Stimulated activated CD4-positive, alpha-beta T cell treated with anti-CD3 and anti-CD28 coated beads, TNF-alpha, amount 100 ng/mL, for 4 hours (primary cell): ENCODE measurements around the gene ZNF41.
"Not testable (repeated sequence)": the region's sequence is repeated elsewhere in the genome, so short reads cannot be mapped to it uniquely, and the experiment has no call there.

Experiments
- DNase-seq, 3 experiments: peaks; one replicate each; pipeline ENCODE4 v3.0.0-alpha.2; 2020; ENCODE audit warnings: low read depth in 3 of 3

The ZNF41 gene

DNA sequence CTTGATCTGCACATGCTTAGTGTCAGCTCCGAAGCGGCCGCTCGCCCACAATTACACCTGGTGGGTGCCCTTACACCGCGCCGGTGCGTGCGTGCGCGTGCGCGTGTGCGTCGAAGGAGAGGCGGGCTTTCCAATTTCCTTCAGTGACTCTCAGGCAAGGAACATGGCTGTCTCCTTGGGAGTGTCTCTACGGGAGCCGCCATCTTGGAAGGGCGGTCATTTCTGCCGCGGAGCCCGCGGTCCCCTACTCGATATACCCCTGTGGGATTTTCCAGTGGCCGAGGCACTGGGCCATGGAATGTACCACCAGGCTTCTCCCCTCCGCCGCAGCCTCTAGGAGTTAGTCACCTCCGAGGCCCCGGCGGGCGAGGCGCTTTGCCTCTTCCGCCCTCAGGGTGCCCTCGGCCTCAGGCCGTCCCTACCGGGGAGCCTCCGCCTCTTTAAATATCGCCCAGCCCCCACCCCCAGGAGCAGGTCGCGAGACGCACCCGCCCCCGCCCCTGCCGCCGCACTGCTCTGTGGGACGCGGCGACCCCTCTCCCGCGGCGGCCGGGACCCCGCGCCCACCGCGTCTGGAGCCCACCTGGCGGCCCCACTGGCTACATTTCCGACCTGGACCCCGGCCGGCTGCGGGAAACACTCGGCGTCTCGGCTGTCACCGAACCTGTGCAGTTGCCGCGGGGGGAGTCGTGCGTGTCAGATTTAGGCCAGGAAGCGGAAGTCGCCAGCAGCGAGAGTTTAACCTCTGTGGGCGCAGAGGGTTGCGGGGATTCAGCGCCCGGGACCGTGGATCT lies at the start of gene ZNF41:
Gene ZNF41 (minus strand): TSS at position 711 of the 794 bp plus-strand sequence. CDS start 15,741 bp downstream, outside the sequence.
- peak; percentile 52 to 68 (median 64) for DNase-seq

DNA sequence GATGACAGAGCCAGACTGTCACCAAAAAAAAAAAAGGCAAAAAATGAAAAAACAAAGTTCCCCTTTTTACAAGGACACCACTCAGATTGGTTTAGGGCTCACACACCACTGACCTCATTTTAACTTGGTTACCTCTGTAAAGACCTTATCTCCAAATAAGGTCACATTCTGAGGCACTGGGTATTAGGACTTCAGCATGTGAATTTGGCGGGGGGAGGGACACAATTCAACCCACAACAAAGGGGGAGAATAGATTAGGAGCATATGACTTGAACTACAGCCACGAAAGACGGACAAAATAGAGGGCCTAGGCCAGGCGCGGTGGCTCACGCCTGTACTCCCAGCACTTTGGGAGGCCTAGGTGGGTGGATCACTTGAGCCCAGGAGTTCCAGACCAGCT lies 47.0 kb upstream of the ZNF41 start:
- no peak for DNase-seq

DNA sequence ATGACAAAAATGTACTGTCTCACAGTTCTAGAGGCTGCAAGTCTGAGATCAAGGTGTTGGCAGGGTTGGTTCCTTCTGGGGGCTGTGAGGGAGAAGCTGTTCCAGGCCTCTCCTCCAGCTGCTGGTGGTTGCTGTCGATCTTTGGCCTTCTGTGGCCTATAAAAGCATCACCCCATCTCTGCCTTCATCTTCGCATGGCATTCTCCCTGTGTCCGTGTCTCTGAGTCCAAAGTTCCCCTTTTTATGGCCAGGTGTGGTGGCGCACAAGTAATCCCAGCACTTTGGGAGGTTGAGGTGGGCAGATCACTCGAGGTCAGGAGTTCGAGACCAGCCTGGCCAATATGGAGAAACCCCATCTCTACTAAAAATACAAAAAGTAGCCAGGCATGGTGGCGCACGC lies 46.5 kb upstream of the ZNF41 start:
- no peak for DNase-seq

DNA sequence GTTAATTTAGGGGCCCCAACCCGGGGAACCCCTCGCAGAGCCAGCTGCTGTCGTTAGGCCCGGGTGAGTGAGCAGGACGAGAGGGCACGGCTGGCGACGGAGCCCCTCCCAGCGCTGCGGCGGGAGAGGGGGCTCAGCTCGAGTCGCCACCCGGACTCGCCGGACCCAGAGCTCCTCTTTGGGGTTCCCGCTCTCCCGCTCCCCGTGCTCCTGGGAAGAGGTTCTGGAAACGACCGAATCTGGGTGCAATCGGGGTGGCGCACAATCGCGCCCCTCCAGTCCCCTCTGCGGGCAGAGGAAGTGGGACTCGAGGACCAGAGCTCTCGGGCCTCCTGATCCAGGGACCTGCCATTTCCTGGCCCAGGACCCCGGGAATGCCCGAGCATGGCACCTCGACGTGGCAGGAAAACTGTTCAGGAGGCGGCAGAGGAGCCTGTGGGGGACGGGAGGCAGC lies 40.7 kb upstream of the ZNF41 start:
- DNase-seq, result no peak

DNA sequence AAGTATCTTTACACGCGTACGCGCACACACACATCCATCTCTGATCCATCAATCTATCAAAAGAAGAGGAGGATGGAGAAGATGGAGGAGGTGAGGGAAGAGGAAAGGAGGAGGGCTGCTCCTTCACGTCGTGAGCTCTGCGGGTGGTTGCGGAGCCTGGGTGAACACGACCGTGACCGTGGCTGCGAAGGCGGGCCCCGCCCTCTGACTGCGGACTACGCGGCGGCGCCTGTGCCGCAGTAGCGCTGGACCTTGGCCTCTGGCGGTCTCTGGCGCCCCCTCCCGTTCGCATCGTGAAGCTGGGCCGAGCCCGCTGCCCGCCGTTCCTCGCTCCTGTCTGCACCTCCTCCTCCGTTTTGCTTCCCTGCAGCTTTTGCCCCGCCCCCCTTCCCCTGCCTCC lies 40.3 kb upstream of the ZNF41 start:
- DNase-seq, result peak; percentile 56 to 65 (median 64)

DNA sequence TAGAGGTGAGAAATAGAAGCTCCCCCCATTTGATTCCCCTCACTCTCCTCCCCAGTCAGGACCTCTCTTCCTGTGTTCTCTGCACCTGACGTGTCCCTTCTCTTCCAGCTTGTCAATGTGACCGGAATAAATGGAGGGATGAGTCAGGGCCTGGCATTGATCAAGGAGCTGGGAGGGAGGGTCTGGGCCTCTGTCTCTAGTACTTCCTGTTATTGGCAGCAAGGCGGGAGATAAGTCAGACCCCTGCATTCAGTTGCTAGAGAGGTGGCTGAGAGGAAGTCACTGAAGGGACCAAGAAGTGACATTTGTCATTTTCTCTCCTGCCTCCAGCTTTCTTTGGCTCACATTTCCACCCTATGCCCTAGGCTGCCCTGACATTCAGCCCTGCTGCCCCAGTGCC lies 35.1 kb upstream of the ZNF41 start:
- no peak for DNase-seq

DNA sequence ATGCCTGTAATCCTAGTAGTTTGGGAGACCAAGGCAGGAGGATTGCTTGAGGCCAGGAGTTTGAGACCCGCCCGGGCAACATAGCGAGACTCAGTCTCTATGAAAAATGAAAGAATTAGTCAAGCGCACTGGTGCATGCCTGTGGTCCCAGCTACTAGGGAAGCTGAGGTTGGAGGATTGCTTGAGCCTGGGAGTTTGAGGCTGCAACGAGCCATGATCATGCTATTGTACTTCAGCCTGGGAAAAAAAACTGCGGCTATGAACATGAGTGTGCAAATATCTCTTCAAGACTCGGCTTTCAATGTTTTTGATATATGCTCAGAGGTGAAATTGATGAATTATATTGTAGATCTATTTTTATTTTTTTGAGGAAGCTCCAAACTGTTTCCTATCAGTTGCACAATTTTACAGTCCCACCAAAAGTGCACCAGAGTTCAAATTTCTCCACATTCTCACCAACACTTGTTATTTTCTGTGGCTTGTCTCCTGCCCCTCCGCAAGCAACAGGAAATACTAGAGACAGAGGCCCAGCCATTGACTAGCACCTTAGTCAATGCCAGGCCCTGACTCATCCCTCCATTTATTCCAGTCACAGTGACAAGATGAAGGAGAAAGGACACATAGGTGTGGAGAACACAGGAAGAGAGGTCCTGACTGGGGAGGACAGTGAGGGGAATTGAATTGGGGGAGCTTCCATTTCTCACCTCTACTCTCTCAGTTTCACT lies 33.1 kb upstream of the ZNF41 start:
- no peak for DNase-seq

DNA sequence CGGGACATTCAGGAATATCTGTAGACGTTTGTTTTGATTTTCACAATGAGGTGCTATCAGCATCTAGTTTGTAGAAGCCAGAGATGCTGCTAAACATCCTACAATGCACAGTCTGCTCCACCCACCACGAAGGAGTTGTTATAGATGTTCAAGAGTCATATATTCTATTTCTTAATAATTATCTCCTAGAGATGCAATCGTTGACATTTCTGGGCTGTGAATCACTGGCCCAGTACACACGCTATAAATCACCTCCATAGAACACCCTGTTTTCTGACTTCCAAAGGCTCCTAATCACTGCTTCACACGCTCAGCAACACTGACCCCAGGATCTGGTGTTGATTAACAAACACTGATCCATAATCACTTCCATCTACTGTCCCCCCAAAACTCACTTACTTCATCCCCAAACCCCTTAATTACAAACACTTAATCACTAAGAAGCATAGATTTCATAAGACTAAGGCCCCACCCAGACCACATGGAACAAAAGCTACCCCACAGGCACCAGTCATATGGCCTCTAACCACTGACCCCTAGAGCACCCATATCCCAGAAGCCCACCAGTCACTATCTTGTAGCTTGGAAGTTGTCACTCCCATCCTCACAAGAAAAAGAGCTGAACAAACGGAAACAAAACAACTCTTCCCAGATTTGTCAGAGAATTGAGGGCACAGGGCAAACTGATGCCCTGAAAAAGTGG lies 31.7 kb upstream of the ZNF41 start:
- no peak for DNase-seq

DNA sequence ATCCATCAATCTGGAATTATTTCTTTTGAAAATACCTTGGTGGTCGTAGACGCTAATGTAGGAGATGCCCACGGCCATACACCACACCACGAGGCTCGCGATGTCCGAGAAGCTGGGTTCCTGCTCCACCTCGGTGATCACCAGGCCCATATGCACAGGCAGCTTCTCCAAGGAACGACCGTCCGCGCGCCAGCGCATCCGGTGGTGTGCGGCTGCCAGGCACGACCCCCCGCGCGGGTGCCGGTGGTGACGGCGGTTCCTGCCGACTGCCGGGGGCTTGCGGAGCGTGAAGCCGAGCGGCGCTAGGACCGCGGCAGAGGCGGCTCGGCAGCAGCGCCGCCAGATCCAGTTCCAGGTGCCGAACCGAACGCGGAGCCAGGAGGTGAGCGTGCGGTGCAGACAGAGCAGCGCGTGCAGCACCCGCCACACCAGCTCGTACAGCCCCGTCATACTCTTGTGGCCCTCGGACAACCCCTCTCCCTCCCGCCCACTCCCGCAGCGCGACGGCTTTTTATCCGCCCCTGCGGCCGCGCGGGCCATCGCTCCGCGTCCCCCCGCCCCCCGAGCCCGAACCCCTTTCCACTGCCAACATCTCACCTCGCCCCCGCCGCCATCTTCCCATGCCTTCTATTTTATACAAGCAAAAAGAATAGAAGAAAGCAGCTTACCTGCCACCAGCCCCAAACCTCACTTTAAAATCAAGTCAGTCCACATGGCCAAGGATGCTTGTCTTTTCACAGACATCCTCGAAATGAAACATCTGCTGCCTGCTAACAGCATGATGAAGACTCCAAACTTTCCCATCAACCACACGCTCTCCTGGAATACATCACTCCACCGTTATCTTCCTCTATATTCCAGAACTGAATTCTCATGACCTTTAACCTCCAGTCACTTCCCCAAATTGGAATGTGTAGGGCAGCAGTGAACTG lies 30.3 kb upstream of the ZNF41 start:
- not testable (repeated sequence) for DNase-seq

DNA sequence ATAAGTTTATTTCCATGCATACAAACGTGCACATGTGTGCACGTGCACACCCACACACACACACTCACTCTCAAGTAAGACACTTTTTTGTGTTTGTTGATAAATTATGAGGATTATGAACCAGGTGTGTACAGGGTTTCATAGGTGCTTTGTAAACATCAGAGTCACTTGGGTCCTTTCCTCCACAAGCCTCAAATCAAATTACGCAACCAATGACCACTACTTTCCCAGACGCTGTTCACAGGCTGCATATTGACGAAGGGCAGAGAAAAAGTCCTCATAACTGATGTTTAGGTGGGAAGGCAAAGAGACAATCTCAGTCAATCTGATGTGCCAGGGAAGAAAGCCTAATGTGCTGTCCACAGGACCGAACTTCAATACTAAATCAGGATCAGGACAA lies 29.4 kb upstream of the ZNF41 start:
- DNase-seq, result not testable (repeated sequence)

DNA sequence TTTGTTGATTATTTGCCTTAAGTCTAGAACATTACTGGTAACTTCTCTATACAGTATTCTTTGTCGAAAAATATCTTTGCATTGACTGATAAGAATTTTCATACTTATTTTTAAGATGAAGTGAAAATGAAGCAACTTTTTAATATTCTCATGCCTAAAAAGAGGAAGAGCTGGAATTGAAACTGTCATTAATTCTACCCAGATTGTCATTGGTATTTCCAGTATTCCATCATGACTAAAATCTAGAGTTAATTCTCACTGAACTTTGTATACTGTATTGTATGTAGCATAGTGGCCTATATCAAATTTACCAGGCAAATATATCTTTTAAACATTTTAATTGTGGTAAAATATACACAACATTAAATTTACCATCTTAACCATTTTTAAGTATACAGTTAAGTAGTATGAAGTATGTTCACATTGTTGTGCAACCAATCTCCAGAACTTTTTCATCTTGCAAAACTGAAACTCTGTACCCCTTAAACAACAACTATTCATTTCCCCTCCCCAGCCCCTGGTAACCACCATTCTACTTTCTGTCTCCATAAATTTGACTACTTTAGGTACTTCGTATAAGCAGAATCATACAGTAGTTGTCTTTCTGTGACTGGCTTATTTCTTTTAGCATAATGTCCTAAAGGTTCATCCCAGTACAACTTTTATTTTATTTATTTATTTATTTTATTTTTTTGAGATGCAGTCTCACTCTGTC lies 24.3 kb upstream of the ZNF41 start:
- no peak for DNase-seq

DNA sequence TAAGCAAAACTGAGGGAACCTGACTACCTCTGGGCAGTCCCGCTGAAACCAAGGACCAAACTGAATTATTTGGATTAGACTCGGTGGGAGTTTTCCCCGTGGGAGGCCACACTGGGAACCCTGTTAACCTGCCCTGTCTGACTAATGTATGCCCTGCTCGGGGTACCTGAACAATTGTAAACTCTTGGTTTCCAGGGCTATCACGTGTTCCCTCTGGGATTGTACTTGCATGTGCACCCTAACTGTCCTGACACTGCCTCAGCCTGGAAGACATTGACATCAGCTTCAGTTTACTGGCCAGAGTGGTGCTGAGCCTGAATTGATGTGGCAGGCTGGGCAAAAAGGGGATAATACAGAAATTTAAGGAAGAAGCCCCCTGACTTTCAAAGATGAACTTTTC lies 20.1 kb upstream of the ZNF41 start:
- no peak for DNase-seq

DNA sequence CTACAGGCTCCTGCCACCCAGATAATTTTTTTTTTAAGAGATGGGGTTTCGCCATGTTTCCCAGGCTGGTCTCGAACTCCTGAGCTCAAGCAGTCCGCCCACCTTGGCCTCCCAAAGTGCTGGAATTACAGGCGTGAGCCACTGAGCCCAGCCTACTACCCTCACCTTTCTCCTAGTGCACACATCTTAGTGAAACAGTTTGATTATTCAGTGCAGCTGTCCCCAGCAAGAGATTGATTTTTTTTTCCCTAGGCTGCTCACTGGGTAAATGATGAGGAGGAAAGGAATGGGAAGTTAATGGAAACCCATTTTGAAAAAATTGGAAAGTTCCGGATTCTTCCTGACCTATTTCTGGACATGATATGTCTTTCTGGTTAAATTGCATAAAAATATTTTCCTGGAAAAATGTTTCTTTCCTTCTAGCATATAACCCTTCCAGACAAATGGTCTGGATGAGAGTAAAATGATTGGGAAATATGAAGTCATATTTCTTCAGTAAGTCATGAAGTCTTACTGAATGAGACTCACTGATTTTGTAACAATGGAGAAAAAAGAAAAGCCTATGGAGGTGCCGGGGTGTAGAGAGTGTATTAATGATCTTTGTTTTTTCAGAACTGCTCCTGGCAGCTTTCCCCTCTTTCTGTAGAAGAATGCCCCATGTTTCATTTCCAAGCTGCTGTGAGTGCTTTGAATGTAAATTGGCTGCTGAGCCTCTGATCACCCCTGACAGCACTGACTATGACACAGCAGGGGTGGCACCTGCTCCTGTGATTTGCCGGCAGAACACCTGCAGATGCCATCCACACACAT lies 19.5 kb upstream of the ZNF41 start:
- DNase-seq, result no peak

DNA sequence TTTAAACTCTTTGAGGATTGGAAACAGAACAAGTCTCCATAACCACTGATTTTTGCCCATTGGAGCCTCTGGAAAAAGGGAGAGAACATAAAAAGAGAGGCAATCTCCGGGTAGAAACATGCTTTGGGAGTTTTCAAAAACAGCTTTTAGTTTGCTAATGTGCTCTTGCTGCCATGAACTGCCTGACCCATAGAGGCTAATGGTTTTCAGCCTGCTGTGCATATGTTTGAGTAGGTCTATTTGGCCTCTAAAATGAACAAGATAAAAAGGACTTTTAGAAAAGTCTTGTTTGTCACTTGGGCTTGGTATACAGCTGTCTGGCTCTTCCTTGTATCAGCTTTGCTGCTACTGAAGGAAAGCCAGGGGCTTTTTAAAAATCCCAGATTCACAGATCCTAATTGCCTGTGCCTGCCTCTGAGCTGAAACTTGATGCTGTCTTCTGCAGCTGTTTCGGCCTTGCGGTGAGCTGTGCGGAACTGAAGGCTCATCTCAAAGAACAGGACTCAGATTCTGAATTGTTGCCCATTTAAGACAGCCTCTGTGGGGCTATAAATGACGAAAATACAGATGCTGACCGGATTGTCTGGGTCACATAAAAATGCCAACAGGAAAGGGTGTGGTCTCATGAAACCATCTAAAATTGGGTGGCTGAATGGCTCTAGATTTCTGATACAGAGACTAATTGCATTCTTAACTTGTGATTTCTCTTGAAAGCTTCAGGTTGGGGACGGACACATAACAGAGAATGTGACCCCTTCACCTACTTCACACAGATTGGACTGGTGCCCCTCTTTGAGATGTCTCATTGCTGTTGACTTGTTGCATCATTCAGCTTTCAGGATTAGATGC lies 18.4 kb upstream of the ZNF41 start:
- DNase-seq, result no peak

DNA sequence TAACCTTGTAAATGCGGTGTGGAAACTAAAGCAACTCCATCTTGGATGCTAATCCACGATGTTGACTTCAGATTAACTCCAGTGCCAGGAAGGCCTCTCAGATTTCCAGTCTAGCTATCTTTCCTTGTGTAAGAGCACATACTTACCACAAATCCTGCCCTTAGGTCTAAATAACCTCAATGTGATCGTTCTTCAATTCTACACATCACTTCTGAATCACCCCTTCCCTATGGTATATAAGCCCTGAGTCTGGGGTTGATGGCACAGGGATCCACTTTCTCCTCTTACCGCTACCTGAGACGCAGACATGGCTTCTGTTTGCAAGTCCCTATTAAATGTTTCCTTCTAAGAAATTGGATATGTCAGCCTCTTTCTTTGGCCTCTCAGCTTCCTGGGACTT lies 17.5 kb upstream of the ZNF41 start:
- no peak for DNase-seq

DNA sequence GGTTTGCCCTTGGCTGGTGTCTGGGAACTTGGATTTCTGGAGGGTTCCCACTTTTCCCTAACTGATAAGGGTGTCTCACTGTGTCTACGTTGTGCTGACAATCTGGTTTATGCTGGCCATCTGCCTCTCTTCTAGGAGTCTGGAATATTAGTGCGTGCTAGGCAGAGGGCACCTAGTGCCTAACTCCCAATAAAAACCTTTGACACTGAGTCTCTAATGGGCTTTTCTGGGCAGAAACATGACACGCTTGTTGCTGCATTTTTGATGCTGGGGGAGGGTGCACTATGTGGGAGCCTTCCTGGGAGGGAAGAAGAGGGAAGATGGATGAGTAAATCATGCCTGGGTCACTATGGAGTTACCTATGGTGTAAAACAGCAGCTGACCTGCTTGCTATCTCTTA lies 16.3 kb upstream of the ZNF41 start:
- DNase-seq, result no peak

DNA sequence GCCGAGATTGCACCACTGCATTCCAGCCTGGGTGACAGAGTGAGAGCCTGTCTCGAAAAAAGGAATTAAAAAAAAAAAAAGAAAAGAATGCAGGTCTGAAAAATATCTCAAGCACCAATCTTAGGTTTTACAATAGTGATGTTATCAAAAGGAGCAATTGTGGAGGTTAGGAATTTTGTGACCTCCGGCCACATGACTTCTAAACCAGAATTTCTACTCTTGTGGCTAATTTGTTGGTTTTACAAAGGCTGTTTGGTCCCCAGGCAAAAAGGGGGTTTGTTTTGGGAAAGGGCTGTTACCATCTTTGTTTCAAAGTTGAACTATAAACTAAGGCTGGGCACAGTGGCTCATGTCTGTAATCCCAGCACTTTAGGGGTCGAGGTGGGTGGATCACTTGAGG lies 15.4 kb upstream of the ZNF41 start:
- no peak for DNase-seq

DNA sequence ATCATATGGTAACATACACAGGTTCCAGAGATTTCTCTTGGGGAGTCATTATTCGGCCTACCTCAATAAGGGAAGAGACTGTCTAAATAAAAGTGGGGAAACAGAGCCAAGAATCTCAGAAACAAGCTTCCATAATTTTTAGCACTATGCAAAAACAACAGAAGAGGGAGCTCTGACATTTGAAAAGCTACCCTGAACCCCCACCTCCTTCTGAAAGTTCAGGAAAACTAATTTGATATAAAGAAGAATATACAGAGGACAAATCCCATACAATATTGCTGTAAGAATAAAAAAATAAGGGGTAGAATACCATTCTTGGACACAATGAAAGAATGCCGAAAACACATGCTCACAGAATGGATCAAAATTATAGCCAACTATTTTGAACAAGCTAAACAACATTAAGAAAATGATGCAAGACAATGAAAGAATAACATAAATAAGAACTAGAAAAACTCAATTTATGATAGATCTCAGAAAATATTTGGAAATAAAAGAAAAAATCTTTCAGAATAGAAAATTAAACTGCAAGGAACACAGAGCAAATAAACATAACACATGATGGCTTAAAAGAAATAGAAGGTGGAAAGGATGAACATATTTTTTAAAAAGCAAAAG lies 14.4 kb upstream of the ZNF41 start:
- no peak for DNase-seq

DNA sequence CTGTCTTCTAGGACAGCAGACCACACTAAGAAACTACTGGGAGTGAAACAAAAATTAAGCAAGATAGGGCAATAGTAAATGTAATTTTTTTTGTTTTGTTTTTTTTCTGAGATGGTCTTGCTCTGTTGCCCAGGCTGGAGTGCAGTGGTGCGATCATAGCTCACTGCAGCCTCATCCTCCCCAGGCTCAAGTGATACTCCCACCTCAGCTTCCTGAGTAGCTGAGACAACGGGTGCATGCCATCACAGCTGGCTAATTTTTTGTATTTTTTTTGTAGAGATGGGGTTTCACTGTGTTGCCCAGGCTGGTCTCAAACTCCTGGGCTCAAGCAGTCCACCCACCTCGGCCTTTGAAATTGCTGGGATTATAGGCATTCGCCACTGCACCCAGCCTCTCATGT lies 9.1 kb upstream of the ZNF41 start:
- not testable (repeated sequence) for DNase-seq
